Measurements from ENCODE around the gene VCL. TPM values are rescaled to one million over a fixed set of nuclear protein-coding genes. Genes with fewer than 3 reads are reported as not detected.

Gene VCL
- total RNA-seq, 1 experiment from 2014 or later = 176 TPM

DNA sequence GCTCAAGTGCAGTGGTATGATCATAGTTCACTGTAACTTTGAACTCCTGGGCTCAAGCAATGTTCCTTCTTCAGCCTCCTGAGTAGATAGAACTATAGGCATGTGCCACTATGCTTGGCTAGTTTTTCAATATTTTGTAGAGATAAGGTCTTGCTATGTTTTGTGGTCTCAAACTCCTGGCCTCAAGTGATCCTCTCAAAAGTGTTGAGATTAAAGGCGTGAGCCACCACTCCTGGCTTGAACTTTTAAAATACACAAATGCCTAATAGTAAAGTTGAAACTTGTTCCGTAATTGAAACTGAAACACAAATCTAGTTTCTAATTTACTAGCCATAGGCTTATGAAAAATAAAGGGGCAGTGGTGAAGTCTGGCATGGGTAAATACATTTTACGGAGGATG is 87.0 kb downstream of the VCL start:
- peaks cover 26% of the 10 kb centered on the region for H3K4me1 ChIP-seq (ENCODE audit: insufficient read depth, low read length, poor library complexity, severe bottlenecking)
- H3K36me3 ChIP-seq (ENCODE audit: insufficient read depth, low read length, poor library complexity, severe bottlenecking) = peaks cover 30% of the 10 kb centered on the region
- no peaks in the 10 kb centered on the region for H3K27me3 ChIP-seq (replicated peaks; ENCODE audit: insufficient read depth, low read depth, low read length, poor library complexity)
- intact Hi-C loops (cut with micrococcal nuclease; ENCODE audit: unreplicated experiment) = no loop called here
- H3K9me3 ChIP-seq (ENCODE audit: low read depth, low read length, poor library complexity, severe bottlenecking) = no peaks in the 10 kb centered on the region
- H3K4me3 ChIP-seq (ENCODE audit: low read depth, low read length, poor library complexity, severe bottlenecking) = no peak overlapping the region
- POLR2A ChIA-PET (ENCODE audit: low non-redundant PET) = no interaction called here
- DNase-seq (ENCODE audit: low spot score) = no peak
- TF ChIP-seq, protein P1, sequence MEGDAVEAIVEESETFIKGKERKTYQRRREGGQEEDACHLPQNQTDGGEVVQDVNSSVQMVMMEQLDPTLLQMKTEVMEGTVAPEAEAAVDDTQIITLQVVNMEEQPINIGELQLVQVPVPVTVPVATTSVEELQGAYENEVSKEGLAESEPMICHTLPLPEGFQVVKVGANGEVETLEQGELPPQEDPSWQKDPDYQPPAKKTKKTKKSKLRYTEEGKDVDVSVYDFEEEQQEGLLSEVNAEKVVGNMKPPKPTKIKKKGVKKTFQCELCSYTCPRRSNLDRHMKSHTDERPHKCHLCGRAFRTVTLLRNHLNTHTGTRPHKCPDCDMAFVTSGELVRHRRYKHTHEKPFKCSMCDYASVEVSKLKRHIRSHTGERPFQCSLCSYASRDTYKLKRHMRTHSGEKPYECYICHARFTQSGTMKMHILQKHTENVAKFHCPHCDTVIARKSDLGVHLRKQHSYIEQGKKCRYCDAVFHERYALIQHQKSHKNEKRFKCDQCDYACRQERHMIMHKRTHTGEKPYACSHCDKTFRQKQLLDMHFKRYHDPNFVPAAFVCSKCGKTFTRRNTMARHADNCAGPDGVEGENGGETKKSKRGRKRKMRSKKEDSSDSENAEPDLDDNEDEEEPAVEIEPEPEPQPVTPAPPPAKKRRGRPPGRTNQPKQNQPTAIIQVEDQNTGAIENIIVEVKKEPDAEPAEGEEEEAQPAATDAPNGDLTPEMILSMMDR (conservative IDR thresholded peaks at IDR 0.05; ENCODE audit: low read depth, low read length) = no peak
- TF ChIP-seq EZH2 (IDR thresholded peaks at IDR 0.05; ENCODE audit: borderline replicate concordance, low read depth, low read length, poor library complexity, severe bottlenecking) = no peak
- no peak overlapping the region for H3K27ac ChIP-seq (ENCODE audit: low read depth, low read length, poor library complexity, severe bottlenecking)
- CTCF ChIA-PET = no interaction called here
- no TSS peak for BruUV-seq (replicated peaks)

DNA sequence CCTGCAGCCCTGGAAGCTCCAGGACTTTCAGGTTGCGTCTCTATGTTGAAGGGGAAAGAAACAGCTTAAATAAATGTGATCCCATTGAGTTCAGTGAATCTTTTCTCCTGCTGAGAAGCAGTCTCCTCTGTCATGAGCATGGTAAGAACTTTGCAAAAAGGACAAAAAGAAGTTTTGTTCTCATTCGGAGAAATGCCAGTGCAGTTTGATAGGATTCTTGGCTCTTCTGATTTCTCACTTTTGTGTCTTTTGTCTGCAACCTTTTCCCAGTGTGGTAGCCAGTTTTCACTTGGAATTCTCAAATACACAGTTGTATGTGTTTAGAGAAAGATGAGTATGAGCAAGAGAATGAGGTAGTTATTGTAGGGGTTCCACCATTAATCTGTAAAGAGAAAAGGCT is 88.4 kb downstream of the VCL start:
- Histone ChIP-seq H3K4me1 (ENCODE audit: insufficient read depth, low read length, poor library complexity, severe bottlenecking) (peaks cover 12% of the 10 kb centered on the region), H3K27ac (ENCODE audit: low read depth, low read length, poor library complexity, severe bottlenecking) (peak overlapping the region; percentile 28), H3K27me3 (replicated peaks; ENCODE audit: insufficient read depth, low read depth, low read length, poor library complexity) (no peaks in the 10 kb centered on the region), H3K9me3 (ENCODE audit: low read depth, low read length, poor library complexity, severe bottlenecking) (no peaks in the 10 kb centered on the region), H3K36me3 (ENCODE audit: insufficient read depth, low read length, poor library complexity, severe bottlenecking) (peaks cover 43% of the 10 kb centered on the region), H3K4me3 (ENCODE audit: low read depth, low read length, poor library complexity, severe bottlenecking) (no peak overlapping the region)
- no peak for TF ChIP-seq EZH2 (IDR thresholded peaks at IDR 0.05; ENCODE audit: borderline replicate concordance, low read depth, low read length, poor library complexity, severe bottlenecking)
- TF ChIP-seq, protein P1 (conservative IDR thresholded peaks at IDR 0.05; ENCODE audit: low read depth, low read length) = no peak
- CTCF ChIA-PET = no interaction called here
- no TSS peak for BruUV-seq (replicated peaks)
- intact Hi-C loops (cut with micrococcal nuclease; ENCODE audit: unreplicated experiment) = no loop called here
- no peak for DNase-seq (ENCODE audit: low spot score)
- POLR2A ChIA-PET (ENCODE audit: low non-redundant PET) = no interaction called here

DNA sequence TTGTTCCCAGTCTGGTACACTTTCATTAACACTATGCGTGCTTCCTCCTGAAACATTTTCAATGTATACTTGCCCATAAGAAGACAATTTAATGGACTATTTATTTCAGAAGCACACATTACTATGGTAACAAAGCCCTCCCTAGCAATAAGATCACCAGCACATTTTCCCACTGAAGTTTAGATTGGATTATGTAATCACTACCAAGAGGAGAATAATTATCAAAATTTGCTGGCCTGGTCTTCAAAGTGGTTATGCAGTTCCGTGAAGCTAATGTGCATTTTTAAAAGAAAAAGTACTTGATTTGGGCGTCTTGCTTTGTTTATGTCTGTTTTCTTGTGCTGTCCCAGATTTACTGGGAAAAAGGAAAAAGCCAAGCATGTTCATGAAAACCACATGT is 90.8 kb downstream of the VCL start:
- CTCF ChIA-PET = interaction anchor here (0.6 kb wide), 1 partner anchor 235 kb away, joined by 4 read pairs; no protein-coding TSS in a partner anchor
- Histone ChIP-seq H3K27ac (ENCODE audit: low read depth, low read length, poor library complexity, severe bottlenecking) (no peak overlapping the region), H3K9me3 (ENCODE audit: low read depth, low read length, poor library complexity, severe bottlenecking) (no peaks in the 10 kb centered on the region), H3K4me3 (ENCODE audit: low read depth, low read length, poor library complexity, severe bottlenecking) (no peak overlapping the region), H3K27me3 (replicated peaks; ENCODE audit: insufficient read depth, low read depth, low read length, poor library complexity) (no peaks in the 10 kb centered on the region), H3K36me3 (ENCODE audit: insufficient read depth, low read length, poor library complexity, severe bottlenecking) (peaks cover 44% of the 10 kb centered on the region), H3K4me1 (ENCODE audit: insufficient read depth, low read length, poor library complexity, severe bottlenecking) (peaks cover 6% of the 10 kb centered on the region)
- BruUV-seq (replicated peaks) = no TSS peak
- no peak for DNase-seq (ENCODE audit: low spot score)
- POLR2A ChIA-PET (ENCODE audit: low non-redundant PET) = no interaction called here
- intact Hi-C loops (cut with micrococcal nuclease; ENCODE audit: unreplicated experiment) = no loop called here
- TF ChIP-seq EZH2 (IDR thresholded peaks at IDR 0.05; ENCODE audit: borderline replicate concordance, low read depth, low read length, poor library complexity, severe bottlenecking) = no peak
- TF ChIP-seq, protein P1 (conservative IDR thresholded peaks at IDR 0.05; ENCODE audit: low read depth, low read length) = no peak

Measured in A673 (cell line).